Fibroblast of lung (primary cell): ENCODE measurements around the gene KCNG2.

Experiments
- CTCF ChIP-seq, 2 donors: IDR thresholded peaks in 1 of 2; conservative IDR thresholded peaks in 1 of 2; 1 replicate in 1 of 2; 2 replicates in 1 of 2; pipeline ENCODE4 v1.5.1; 2011 to 2012; ENCODE audit warnings: low read length in 2 of 2, control low read depth in 1 of 2, inconsistent platforms in 1 of 2, low read depth in 1 of 2, mild to moderate bottlenecking in 1 of 2
- EZH2 ChIP-seq: IDR thresholded peaks from 2 replicates; pipeline ENCODE4 v1.5.1; 2012; ENCODE audit warnings: low read length, control low read depth, mild to moderate bottlenecking; ENCODE audit errors: missing control alignments

DNA sequence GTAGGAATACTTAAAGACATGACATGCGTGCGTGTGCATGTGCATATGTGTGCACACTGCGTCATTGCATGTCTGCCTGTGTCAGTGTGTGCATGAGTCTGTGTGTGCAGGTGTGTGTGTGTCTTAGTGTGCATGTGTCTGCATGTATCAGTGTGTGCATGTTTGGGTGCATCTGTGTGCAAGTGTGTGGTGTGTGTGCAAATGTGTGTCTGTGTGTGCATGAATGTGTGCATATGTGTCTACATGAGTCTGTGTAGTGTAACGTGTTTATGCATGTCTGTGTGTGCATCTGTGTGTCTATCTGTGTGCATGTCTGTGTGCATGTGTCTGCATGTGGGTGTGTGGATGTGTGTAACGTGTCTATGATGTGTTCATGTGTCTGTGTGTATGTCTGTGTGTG, 30.5 kb downstream of the KCNG2 start:
- TF ChIP-seq CTCF (conservative IDR thresholded peaks at IDR 0.05 in 1 of 2, IDR thresholded peaks at IDR 0.05 in 1 of 2; ENCODE audit: low read depth in 1 of 2, low read length in 2 of 2): no peak
- TF ChIP-seq EZH2: no peak
